ENCODE results near the gene TNFAIP2.
"Not testable (repeated sequence)": the region's sequence is repeated elsewhere in the genome, so short reads cannot be mapped to it uniquely, and the experiment has no call there.

GRCh38 chr14:103155416-103155815, 32.2 kb downstream of the TNFAIP2 start:
- TF ChIP-seq, protein P1, sequence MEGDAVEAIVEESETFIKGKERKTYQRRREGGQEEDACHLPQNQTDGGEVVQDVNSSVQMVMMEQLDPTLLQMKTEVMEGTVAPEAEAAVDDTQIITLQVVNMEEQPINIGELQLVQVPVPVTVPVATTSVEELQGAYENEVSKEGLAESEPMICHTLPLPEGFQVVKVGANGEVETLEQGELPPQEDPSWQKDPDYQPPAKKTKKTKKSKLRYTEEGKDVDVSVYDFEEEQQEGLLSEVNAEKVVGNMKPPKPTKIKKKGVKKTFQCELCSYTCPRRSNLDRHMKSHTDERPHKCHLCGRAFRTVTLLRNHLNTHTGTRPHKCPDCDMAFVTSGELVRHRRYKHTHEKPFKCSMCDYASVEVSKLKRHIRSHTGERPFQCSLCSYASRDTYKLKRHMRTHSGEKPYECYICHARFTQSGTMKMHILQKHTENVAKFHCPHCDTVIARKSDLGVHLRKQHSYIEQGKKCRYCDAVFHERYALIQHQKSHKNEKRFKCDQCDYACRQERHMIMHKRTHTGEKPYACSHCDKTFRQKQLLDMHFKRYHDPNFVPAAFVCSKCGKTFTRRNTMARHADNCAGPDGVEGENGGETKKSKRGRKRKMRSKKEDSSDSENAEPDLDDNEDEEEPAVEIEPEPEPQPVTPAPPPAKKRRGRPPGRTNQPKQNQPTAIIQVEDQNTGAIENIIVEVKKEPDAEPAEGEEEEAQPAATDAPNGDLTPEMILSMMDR (IDR thresholded peaks at IDR 0.05) = not testable (repeated sequence)
- not testable (repeated sequence) for TF ChIP-seq POLR2A (IDR thresholded peaks at IDR 0.05)

Measured in testis (tissue), 2 donors.